NCI-H1436 (cell line): Measurements from ENCODE around the gene TMEM101.
"Not testable (repeated sequence)": the region's sequence is repeated elsewhere in the genome, so short reads cannot be mapped to it uniquely, and the experiment has no call there.

Experiments
- DNase-seq: peaks from one replicate; lab custom pipeline; 2025; lab: John Stamatoyannopoulos, UW

TMEM101 gene

DNA sequence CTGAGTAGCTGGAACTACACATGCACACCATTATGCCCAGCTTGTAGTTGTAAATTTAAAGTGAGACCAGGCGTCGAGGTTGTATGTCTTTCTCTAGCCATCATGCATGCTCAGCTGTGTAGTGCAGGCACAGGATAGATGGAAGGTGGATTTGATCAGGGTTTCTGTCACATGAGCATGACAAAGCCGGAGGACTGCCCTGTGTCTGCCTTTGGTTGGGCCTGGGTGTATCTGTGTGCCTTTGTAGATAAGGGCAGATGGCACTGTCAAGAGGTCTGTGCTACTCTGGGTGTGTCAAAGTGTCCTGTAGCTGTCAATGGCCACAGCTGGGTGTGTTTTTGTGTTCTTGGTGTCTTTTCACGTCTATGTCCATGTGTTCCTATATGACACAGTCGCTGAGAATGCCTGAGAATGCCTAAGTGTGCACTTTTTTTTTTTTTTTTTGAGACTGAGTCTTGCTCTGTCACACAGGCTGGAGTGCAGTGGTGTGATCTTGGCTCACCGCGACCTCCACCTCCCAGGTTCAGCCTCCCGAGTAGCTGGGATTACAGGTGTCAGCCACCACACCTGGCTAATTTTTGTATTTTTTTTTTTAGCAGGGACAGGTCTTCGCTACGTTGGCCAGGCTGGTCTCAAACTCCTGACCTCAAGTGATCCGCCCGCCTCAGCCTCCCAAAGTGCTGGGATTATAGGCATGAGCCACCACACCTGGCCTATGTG, 14.5 kb downstream of the TMEM101 start:
- DNase-seq: no peak

DNA sequence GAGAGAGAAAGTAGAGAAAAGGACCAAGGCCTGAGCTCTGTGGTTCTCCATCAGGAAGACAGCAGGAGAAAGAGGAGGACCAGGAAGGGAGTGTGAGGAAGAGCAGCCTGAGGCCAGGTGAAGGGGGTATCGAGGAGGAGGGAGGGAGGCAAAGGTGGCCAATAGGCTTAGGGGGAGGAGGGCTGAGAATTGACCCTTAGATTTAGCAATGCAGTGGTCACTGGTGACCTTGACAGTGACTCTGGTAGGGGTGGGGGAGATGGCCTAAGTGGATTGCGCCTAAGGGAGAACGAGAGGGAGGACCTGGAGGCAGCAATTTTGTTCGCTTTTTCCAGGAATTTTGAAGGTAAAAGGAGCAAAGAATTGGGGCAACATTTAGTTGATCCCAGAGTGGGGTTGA, 15.7 kb downstream of the TMEM101 start:
- no peak for DNase-seq

DNA sequence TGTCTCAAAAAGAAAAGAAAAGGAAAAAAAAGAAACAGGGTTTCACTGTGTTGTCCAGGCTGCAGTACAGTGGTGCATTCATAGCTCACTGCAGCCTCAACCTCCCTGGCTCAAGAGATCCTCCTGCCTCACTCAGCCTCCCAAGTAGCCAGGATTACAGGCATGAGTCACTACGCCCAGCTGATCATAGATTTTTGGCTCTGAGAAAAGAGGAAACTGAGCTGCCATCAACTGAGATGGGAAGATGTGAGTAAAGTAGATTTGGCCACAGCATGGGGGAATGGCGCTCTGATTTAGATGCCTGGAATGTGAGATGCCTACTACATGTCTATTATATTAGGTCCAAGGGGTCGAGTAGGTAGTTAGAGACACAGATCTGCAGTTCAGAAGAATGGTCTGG, 16.2 kb downstream of the TMEM101 start:
- DNase-seq: no peak

DNA sequence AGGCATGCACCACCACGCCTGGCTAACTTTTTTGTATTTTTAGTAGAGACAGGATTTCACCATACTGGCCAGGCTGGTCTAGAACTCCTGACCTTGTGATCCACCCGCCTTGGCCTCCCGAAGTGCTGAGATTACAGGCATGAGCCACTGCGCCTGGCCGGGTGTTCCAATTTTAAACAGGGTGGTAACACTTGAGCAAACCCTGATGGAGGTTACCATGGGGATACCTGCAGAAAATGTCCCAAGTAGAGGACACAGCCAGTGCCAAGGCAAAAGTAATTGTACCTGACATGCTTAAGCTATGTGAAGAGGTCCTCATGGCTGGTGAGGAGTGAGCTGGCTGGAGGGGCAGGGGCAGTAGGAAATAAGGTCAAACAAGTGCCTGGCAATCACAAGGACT, 17.6 kb downstream of the TMEM101 start:
- not testable (repeated sequence) for DNase-seq

DNA sequence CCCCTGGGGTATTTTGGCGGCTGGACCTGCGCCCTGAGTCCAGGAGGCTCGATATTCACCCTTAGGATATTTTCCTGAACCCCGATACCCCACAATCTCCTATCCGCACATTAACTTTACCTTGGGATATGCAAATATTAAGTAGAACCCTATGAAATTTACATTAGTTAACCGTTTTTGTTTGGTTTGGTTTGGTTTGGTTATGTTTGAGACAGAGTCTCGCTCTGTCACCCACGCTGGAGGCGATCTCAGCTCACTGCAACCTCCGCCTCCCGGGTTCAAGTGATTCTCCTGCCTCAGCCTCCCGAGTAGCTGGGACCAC, 19.7 kb downstream of the TMEM101 start:
- DNase-seq: no peak

DNA sequence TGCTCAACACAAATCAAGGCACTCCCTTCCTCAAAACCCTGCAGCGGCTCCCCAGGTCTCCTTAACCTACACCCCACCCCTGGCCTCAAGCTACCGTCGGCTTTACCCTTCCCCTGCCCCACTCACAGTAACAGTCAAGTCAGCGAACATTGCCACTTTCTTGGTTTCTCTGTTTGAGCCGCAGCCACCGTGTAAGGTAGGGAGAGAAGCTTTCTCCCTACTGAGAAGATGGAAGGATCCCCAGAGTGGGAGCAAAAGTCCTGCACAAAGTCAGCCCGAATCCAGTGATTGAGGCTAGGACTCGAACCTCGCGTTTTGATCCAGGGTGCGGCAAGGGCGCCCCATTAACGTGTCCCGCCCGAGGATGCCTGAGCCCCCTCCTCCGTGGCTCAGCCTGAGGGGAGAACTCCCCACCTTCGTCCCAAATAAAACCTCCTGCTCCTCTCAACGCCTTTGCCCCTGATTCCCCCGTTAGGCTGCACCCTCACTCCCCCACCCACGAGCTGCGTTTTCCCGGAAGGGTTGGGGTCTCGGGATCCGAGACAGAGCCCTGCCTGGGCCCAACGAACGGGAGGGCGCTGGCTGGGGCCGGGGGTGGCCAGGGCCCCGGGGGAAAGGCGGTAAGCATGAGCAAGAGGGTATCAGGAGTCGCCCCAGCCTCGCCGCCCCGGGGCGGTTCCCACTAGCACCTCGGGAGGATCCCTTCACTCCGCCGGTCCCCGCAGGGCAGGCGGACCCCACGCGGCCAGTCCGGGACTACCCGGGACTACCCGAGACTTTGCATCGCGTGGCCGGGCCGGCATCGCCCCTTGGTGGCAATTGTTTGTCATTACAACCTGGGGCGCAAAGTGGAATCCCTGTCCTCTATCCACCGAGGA, 20.3 kb downstream of the TMEM101 start:
- DNase-seq: peak; percentile 56

DNA sequence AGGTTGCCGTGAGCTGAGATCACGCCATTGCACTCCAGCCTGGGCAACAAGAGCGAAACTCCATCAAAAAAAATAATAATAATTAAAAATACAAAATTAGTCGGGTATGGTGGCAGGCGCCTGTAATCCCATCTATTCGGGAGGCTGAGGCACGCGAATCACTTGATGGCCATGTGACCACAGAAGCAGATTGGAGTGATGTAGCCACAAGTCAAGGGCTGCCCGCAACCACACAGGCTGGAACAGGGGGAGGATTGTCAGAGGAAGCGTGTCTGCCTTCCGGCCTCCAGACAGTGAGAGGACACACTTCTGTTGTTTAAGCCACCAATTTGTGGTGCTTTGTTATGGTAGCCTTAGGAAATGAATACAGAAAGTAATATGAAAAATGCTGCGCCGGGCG, 22.1 kb downstream of the TMEM101 start:
- DNase-seq: no peak

DNA sequence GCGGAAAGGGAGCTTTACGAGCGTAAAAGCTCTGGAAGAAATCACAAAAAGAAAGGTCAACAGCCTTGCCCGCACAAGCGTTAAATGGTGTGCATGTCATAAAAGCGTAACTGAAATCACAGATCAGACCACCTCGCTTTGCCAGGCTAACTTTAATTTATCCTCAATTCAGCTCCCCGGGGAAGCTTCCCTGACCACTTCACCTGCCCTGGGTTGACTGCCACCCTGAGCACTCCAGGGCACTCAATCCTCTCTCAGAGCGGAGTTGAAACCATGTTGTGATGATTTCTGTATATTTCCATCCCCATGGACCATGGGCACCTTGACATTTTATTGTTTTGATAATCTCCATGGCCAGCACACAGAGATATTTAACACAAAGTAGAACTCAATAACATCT, 26.5 kb downstream of the TMEM101 start:
- DNase-seq: no peak

DNA sequence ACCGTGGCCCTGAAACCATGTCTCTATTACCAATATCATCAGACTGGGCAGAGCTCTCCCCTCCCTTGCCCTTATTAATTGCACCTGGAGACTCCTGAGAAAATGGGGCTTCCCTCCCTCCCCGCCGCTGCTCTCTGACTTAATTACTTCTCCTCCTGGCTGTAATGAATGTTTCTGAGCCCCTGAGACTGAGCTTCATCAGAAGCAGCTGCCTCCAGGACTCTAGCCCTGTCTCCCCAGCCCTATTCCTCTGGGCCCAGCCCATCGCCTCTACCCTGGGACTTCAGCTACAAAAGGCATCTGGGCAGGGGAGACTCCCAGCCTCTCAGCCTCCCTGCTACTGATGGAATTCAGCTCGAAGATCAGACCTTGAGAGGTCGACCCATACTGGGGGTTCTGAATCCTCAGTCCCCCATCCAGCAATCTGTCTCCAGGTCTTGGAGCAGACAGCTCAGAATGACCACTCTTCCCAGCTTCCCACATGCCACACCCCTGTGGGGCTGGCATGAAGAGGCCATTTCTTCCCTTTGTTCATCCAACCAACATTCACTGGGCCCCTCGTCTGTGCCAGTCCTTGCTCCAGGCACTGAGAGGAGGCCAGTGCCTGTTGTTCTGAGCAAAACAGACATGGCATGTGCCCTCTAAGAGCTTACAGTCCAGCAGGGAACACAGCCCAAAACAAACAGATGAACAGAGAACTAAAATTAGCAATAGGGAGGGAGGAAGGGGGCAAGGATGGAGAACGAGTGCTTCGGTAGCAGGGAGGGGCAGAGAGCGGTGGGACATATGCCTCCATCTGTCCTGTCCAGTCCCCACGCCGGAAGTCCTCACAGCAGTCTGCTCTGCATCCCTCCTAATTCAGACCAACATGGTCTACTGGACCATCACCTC, 27.4 kb downstream of the TMEM101 start:
- no peak for DNase-seq

DNA sequence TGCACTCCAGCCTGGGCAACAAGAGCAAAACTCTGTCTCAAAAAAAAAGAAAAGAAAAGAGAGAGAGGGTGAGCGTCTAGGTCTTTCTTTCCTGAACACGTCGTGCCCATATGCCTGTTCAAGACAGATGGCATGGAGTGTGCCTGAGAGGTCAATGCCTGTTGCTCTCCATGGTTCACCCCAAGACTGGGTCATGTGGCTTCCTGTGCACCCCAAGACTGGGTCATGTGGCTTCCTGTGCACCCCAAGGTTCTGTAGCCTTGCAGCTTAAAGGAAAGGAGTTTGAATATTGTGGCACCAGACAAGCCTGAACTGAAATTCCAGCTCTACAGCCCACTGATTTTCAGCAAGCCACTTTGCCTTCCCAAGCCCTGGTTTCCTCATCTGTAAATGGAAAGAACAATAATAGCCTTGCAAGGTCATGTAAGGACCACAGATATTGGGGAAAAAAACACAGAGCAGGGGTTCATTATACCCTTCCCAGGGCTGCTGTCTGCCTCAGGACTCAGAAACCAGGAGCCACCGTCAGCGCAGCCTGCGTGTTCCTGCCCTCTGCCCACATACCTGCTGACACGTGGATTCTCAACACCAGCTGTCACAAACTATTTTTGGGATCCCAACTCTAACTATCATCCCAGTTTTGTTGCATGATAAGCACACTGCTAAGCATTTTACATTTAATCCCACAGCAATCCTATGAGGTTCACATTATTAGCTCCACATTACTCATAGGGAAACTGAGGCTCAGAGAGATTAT, 28.4 kb downstream of the TMEM101 start:
- DNase-seq: no peak

DNA sequence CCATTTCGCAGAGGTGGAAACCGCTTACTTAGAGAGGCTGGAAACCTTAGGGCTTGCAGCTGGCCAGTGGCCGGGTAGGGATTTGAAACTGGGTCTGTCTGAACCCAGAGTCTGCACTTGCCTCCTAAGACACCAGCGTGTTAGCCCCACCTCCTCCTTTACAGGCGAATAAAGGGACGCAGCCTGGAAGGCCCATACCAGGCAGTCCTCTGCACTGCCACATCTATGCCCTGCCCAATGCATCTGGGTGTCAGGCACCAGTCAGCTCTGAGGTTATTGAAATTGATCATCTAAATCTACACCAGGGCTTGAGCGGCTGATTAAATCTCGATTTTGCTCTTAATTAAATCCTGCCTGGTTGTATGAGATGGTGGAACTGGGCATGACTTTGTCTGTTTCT, 30.2 kb downstream of the TMEM101 start:
- DNase-seq: no peak

DNA sequence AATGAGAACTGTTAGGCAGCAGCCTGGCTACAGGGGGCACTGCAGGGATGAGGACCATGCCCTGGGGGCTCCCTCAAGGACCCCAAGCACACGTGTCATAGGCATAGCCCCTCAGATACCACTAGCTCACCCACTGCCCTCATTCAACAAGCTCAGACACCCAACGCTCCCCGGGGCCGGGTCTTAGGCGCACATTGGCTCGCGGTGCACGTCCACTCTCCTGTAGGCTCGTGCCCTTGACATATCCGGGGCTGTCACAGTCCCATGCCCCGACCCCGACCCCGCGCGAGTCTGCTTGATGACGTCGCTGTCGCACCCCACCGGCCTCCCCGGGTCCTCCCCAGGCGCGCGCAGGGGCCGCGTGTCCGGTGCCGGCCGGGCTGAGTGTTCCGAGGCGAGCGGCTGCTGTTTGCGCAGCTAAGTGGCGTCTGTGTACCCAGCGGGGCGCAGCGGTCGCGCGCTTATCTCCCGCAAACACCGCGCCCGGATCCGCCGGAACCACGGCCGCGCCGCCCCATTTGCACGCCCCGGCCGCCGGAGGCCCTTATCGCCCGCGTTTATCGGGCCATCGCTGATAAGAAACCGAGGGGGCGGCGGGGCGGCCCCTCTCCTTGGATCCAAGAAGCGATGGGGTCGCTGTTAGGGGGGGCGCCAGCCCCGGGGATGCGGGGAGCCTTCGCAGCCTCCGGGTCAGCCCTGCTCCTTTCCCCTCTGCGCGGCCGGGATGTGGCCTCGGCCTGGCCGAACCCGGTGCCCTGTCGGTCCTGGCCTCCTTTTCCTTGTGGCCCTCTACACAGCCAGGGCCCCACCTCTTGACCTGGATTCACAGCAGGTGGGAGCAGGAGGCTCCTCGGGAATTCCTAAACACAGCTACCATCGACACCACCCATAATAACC, 31.0 kb downstream of the TMEM101 start:
- DNase-seq: no peak

DNA sequence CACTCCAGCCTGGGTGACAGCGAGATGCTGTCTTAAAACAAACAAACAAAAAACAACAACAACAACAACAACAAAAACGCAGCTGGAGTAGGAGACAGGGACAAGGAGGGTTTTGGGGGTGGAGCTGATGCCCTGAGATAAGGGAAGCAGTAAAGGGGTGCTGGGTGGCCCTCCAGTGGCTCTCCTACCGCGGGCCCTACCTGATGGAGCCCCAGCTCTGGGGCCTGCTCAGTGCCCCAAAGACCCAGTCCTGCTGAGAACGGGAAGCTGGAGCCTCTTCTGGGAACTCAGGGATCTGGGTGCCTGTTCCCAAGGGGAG, 31.6 kb downstream of the TMEM101 start:
- no peak for DNase-seq

DNA sequence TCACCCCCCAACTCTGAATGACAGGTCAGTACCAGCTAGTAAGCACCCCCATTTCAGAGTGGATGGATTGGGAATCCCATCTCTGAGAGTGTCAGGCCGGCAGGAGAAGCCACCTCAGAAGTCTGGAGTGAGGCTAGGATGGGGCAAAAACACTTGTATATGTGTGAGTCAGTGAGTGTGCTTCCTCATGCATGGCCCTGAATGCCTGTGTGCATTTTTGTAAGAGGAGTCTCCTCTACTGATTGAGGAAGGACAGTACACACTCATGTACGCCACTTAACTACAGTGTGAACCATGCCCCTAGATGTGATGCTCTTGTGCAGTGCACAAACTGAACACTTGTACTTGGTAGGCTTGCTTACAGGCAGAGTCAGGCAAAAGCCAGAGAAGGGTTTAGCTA, 32.6 kb downstream of the TMEM101 start:
- DNase-seq: no peak

DNA sequence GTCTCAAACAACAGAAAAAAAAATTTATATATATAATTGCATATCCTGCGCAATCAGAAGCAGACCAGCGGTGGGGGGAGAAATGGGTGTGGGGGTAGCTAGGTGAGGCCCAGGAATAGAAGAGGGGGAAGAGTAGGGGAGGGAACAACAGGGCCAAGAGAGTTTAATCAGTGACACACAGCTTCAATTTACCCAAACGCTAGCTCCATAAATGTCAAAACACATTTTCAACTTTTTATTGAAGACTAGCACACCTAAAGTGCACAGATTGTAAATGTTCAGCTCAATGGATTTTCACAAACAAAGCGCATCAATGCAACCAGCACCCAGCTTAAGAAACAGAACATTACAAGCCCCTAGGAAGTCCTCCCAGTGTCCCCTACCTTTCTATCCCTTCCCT, 35.1 kb downstream of the TMEM101 start:
- no peak for DNase-seq

DNA sequence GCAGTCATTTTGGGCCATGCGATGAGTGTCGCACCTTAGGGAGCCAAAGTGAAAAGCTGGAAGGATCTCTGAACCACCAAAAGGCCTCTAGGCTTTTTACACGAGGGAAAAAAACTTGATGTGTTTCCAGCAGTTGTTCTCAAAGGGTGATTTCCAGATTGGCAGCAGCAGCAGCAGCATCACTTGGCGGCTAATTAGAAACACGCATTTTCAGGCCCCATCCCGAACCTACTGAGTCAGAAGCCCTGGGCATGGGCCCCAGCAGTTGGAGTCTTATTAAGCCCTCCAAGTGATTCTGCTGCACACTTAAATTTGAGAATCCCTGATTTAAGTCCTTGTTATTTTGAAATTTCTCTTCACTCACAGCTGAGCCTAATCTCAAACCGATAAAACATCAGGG, 35.8 kb downstream of the TMEM101 start:
- no peak for DNase-seq

DNA sequence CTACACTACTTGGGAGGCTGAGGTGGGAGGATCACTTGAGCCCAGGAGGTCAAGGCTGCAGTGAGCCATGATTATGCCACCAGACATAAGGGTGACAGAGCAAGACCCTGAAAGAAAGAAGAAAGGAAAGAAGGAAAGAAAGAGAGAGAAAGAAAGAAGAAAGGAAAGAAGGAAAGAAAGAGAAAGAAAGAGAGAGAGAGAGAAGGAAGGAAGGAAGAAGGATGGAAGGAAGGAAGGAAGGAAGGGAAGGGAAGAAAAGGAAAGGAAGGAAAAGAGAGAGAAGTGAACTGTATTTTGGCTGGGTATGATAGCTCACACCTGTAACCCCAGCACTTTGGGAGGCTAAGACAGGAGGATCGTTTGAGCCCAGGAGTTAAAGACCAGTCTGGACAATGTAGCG, 36.7 kb downstream of the TMEM101 start:
- DNase-seq: no peak

DNA sequence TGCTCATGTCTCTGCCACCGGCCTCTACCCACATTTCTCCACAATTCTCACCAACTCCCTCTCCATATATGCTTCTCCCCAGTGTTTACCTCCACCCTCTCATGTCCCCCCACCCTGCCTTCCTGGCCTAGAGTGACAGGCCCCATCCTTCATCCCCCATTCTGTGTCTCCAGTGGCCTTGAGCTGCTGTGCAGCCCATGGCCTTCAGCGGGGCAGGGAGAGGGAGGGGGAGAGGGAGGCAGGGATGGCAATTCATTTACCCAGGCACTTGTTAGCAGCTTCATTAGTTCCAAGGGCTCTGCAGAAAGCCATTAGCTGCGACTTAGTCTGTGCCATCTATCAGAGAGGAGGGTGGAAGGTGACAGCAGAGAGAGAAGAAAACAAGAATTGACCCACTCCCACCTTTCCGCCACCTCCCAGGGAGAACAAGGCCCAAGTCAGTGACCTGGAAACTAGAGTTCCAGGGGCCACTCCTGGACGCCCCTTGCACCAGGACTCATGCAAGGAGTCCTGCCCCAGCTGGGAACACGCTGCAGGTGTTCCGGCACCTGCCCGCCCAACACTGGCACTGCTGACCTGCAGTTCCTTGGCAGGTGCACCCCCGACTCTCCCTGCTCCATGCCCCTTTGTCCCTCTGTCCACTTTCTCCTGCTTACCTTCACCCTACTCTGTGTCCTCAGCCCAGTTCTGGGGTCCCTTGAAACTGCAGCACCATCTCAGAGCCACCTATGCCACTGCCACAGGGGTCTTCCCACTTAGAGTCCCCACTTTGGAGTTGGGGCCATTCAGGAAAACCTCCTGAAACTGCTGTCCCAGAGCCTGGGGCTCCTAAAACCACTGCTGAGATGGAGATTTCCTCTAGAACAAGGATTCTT, 37.6 kb downstream of the TMEM101 start:
- DNase-seq: no peak

DNA sequence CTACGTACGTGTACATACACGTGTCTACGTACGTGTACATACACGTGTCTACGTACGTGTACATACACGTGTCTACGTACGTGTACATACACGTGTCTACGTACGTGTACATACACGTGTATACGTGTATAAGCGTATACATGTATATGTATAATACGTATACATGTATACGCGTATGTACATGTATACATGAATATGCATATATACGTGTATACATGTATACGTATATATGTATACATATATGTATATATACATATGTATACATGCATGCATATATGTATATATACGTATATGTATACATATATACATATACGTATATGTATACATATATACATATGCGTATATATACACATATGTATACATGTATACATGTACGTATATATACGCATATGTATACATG, 38.9 kb downstream of the TMEM101 start:
- no peak for DNase-seq
